Panc1 (cell line): Measurements from ENCODE around the gene HEATR5B. TPM values are rescaled to one million over a fixed set of nuclear protein-coding genes. Genes with fewer than 3 reads are reported as not detected.

Source experiments
- ATAC-seq: fragments of 200-7000 bp; cut with Tn5 transposase; 2 replicates; pipeline ENCODE4 v1.9.1; 2020; ENCODE audit warnings: mild to moderate bottlenecking, moderate library complexity
- BruUV-seq: library from RNA; stranded (reverse); fragments of 400-500 nt; replicated peaks from 2 replicates; lab custom pipeline; 2021; lab: Mats Ljungman, UMichigan
- CTCF ChIA-PET: fragments of 300-600 bp; sonication (Branson Sonifier 250); formaldehyde crosslinking; loops from one replicate; lab custom pipeline; 2022; ENCODE audit warnings: antibody characterized with exemption; lab: Charles Lee
- POLR2A ChIA-PET: fragments of 300-600 bp; sonication (Branson Sonifier 250); formaldehyde crosslinking; loops from one replicate; lab custom pipeline; 2022; ENCODE audit warnings: antibody characterized with exemption; lab: Charles Lee
- DNase-seq: peaks from one replicate; pipeline ENCODE4 v3.0.0-alpha.2; 2010; ENCODE audit warnings: low read depth, low spot score
- H3K27ac ChIP-seq: 2 replicates; pipeline ENCODE4 v1.5.1; 2011; ENCODE audit warnings: mild to moderate bottlenecking, low read length, inconsistent platforms
- H3K27me3 ChIP-seq: fragments of 200-500 bp; sonication (Bioruptor generic); 2 replicates; pipeline ENCODE4 v1.6.0; 2014; ENCODE audit warnings: low read length, inconsistent platforms; ENCODE audit not compliant: control insufficient read depth, insufficient read depth
- H3K36me3 ChIP-seq: fragments of 200-500 bp; sonication (Bioruptor generic); 2 replicates; pipeline ENCODE4 v1.5.1; 2014; ENCODE audit warnings: inconsistent platforms, mild to moderate bottlenecking, low read length, moderate library complexity; ENCODE audit not compliant: control insufficient read depth, insufficient read depth
- H3K4me1 ChIP-seq: 2 replicates; pipeline ENCODE4 v1.5.1; 2011; ENCODE audit warnings: inconsistent platforms, mild to moderate bottlenecking, low read length, moderate library complexity; ENCODE audit not compliant: control insufficient read depth, insufficient read depth
- H3K4me3 ChIP-seq, 2 experiments: 2 replicates each; pipeline ENCODE4 v1.5.1; 2011 to 2012; ENCODE audit warnings: low read depth in 2 of 2, low read length in 2 of 2, mild to moderate bottlenecking in 2 of 2, inconsistent platforms in 1 of 2, moderate library complexity in 1 of 2
- H3K9me3 ChIP-seq: fragments of 200-500 bp; sonication (Bioruptor generic); 2 replicates; pipeline ENCODE4 v1.5.1; 2014; ENCODE audit warnings: low read depth, mild to moderate bottlenecking, inconsistent platforms, low read length, moderate library complexity; ENCODE audit not compliant: control insufficient read depth, insufficient read depth
- POLR2AphosphoS5 ChIP-seq: IDR thresholded peaks from 2 replicates; pipeline ENCODE4 v1.6.1; 2012; ENCODE audit warnings: mild to moderate bottlenecking, low read depth, low read length, moderate library complexity
- SIN3A ChIP-seq: IDR thresholded peaks from 2 replicates; pipeline ENCODE4 v1.6.1; 2012; ENCODE audit warnings: low read depth, mild to moderate bottlenecking, low read length, moderate library complexity, borderline replicate concordance; ENCODE audit not compliant: insufficient read depth
- TCF7L2 ChIP-seq: IDR thresholded peaks from 2 replicates; pipeline ENCODE4 v1.6.1; 2011; ENCODE audit warnings: mild to moderate bottlenecking, low read depth, low read length, inconsistent platforms
- in situ Hi-C: cut with HindIII; loops from 2 replicates; pipeline ENCODE4 v1.10.0; 2016; ENCODE audit warnings: low sequenced_read_pairs, low pct_unique_long_range_greater_than_20kb
- intact Hi-C: fragments of 100-400 bp; cut with micrococcal nuclease; formaldehyde crosslinking; loops from one replicate; pipeline ENCODE4 v1.10.0; 2022; ENCODE audit not compliant: unreplicated experiment
- total RNA-seq: library from RNA; stranded (reverse); gene quantifications from one replicate; pipeline ENCODE4 v1.2.1, GENCODE V29; 2021; ENCODE audit not compliant: unreplicated experiment
- TF ChIP-seq, protein P1 (sequence below), 2 experiments: IDR thresholded peaks; 2 replicates each; pipeline ENCODE4 v1.6.1; 2011 to 2012; ENCODE audit warnings: low read depth in 2 of 2, control low read depth in 1 of 2, low read length in 1 of 2, mild to moderate bottlenecking in 1 of 2, moderate library complexity in 1 of 2; ENCODE audit not compliant: insufficient read depth in 1 of 2
- TF ChIP-seq, protein P2 (sequence below): fragments of 450-650 bp; IDR thresholded peaks from 2 replicates; pipeline ENCODE4 v1.5.1; 2017; ENCODE audit warnings: mild to moderate bottlenecking

The HEATR5B gene
- total RNA-seq, 1 experiment from 2014 or later, result 13.6 TPM

GRCh38 chr2:37102588-37102987 lies 18.4 kb upstream of the HEATR5B start:
- CTCF ChIA-PET, result no interaction called here
- Histone ChIP-seq H3K9me3 (no peaks in the 10 kb centered on the region), H3K4me1 (peaks cover 17% of the 10 kb centered on the region), H3K27me3 (no peaks in the 10 kb centered on the region), H3K4me3 (no peak overlapping the region), H3K36me3 (peaks cover 2% of the 10 kb centered on the region; the same call in 1 of the 2 replicates), H3K27ac (no peak overlapping the region)
- intact Hi-C loops (no loop called here), in situ Hi-C loops (no loop called here)
- TF ChIP-seq TCF7L2 (no peak), POLR2AphosphoS5 (no peak), SIN3A (no peak)
- TF ChIP-seq, protein P1, sequence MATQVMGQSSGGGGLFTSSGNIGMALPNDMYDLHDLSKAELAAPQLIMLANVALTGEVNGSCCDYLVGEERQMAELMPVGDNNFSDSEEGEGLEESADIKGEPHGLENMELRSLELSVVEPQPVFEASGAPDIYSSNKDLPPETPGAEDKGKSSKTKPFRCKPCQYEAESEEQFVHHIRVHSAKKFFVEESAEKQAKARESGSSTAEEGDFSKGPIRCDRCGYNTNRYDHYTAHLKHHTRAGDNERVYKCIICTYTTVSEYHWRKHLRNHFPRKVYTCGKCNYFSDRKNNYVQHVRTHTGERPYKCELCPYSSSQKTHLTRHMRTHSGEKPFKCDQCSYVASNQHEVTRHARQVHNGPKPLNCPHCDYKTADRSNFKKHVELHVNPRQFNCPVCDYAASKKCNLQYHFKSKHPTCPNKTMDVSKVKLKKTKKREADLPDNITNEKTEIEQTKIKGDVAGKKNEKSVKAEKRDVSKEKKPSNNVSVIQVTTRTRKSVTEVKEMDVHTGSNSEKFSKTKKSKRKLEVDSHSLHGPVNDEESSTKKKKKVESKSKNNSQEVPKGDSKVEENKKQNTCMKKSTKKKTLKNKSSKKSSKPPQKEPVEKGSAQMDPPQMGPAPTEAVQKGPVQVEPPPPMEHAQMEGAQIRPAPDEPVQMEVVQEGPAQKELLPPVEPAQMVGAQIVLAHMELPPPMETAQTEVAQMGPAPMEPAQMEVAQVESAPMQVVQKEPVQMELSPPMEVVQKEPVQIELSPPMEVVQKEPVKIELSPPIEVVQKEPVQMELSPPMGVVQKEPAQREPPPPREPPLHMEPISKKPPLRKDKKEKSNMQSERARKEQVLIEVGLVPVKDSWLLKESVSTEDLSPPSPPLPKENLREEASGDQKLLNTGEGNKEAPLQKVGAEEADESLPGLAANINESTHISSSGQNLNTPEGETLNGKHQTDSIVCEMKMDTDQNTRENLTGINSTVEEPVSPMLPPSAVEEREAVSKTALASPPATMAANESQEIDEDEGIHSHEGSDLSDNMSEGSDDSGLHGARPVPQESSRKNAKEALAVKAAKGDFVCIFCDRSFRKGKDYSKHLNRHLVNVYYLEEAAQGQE (IDR thresholded peaks at IDR 0.05; ENCODE audit: insufficient read depth in 1 of 2, low read depth in 2 of 2, low read length in 1 of 2), result no peak
- TF ChIP-seq, protein P2, sequence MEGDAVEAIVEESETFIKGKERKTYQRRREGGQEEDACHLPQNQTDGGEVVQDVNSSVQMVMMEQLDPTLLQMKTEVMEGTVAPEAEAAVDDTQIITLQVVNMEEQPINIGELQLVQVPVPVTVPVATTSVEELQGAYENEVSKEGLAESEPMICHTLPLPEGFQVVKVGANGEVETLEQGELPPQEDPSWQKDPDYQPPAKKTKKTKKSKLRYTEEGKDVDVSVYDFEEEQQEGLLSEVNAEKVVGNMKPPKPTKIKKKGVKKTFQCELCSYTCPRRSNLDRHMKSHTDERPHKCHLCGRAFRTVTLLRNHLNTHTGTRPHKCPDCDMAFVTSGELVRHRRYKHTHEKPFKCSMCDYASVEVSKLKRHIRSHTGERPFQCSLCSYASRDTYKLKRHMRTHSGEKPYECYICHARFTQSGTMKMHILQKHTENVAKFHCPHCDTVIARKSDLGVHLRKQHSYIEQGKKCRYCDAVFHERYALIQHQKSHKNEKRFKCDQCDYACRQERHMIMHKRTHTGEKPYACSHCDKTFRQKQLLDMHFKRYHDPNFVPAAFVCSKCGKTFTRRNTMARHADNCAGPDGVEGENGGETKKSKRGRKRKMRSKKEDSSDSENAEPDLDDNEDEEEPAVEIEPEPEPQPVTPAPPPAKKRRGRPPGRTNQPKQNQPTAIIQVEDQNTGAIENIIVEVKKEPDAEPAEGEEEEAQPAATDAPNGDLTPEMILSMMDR, result no peak
- no TSS peak for BruUV-seq
- POLR2A ChIA-PET, result no interaction called here
- DNase-seq (no peak), ATAC-seq (no peak)

GRCh38 chr2:37100054-37100453 lies 15.9 kb upstream of the HEATR5B start:
- Histone ChIP-seq H3K36me3 (peaks cover 9% of the 10 kb centered on the region; the same call in 1 of the 2 replicates), H3K9me3 (no peaks in the 10 kb centered on the region), H3K27me3 (no peaks in the 10 kb centered on the region), H3K4me1 (peaks cover 17% of the 10 kb centered on the region), H3K4me3 (no peak overlapping the region), H3K27ac (no peak overlapping the region)
- ChIA-PET CTCF (no interaction called here), POLR2A (no interaction called here)
- intact Hi-C loops (no loop called here), in situ Hi-C loops (no loop called here)
- TF ChIP-seq TCF7L2 (no peak), SIN3A (no peak), POLR2AphosphoS5 (no peak)
- TF ChIP-seq, protein P2, result no peak
- TF ChIP-seq, protein P1 (IDR thresholded peaks at IDR 0.05; ENCODE audit: insufficient read depth in 1 of 2, low read depth in 2 of 2, low read length in 1 of 2), result no peak
- ATAC-seq, result no peak
- BruUV-seq, result no TSS peak
- no peak for DNase-seq
